ENCODE data around the gene PIK3C2A. TPM values are rescaled to one million over a fixed set of nuclear protein-coding genes. Genes with fewer than 3 reads are reported as not detected.

PIK3C2A gene
- total and polyA plus RNA-seq, 2 of the 13 experiments (the other 11 are each of a cell fraction or from before 2014, with no cell fraction given): 27.5 to 49.9 TPM

- intact Hi-C loops (cut with micrococcal nuclease; ENCODE audit: unreplicated experiment) (no loop called here), in situ Hi-C loops (cut with HindIII; ENCODE audit: extremely low pct_ligation_motif_present, low pct_unique_long_range_greater_than_20kb) (no loop called here)
- H4K20me1 ChIP-seq (ENCODE audit: insufficient read depth, low read length): peaks cover 17% of the 10 kb centered on the region
- H3K9ac ChIP-seq (ENCODE audit: insufficient read depth, low read depth, low read length): no peak overlapping the region
- POLR2A ChIA-PET: no interaction called here
- H3K4me3 ChIP-seq (replicated peaks in 1 of 3; ENCODE audit: insufficient read depth in 1 of 3, low read depth in 2 of 3, low read length in 3 of 3): no peak overlapping the region
- H3K36me3 ChIP-seq (replicated peaks in 1 of 2; ENCODE audit: control insufficient read depth in 1 of 2, insufficient read depth in 2 of 2, low read length in 2 of 2): peaks cover 5 to 31% of the 10 kb centered on the region in 2 experiments; a peak in 4 of 5 replicates
- 98% methylated on average over 3 of the region's 3 CpGs for WGBS (ENCODE audit: low lambda C conversion rate)
- TF ChIP-seq ZNF781 (CRISPR knock-in tag; IDR thresholded peaks at IDR 0.05; ENCODE audit: borderline replicate concordance, not compliant biosample characterization) (no peak), GTF3A (CRISPR knock-in tag; conservative IDR thresholded peaks at IDR 0.05) (no peak), ZNF17 (CRISPR knock-in tag; IDR thresholded peaks at IDR 0.05) (no peak), MTA1 (CRISPR knock-in tag; IDR thresholded peaks at IDR 0.05; ENCODE audit: borderline replicate concordance) (no peak), PAX8 (CRISPR knock-in tag; IDR thresholded peaks at IDR 0.05; ENCODE audit: borderline replicate concordance) (no peak), ZNF644 (CRISPR knock-in tag; IDR thresholded peaks at IDR 0.05; ENCODE audit: low read depth) (no peak), MBNL3 (CRISPR knock-in tag; conservative IDR thresholded peaks at IDR 0.05) (no peak), ZBTB8A (CRISPR knock-in tag; IDR thresholded peaks at IDR 0.05; ENCODE audit: borderline replicate concordance, low read depth) (no peak), FOXC1 (CRISPR knock-in tag; IDR thresholded peaks at IDR 0.05; ENCODE audit: borderline replicate concordance) (no peak), MLLT10 (CRISPR knock-in tag; IDR thresholded peaks at IDR 0.05) (no peak), ZNF766 (CRISPR knock-in tag; IDR thresholded peaks at IDR 0.05; ENCODE audit: borderline replicate concordance) (no peak)
- TF ChIP-seq, protein P1, sequence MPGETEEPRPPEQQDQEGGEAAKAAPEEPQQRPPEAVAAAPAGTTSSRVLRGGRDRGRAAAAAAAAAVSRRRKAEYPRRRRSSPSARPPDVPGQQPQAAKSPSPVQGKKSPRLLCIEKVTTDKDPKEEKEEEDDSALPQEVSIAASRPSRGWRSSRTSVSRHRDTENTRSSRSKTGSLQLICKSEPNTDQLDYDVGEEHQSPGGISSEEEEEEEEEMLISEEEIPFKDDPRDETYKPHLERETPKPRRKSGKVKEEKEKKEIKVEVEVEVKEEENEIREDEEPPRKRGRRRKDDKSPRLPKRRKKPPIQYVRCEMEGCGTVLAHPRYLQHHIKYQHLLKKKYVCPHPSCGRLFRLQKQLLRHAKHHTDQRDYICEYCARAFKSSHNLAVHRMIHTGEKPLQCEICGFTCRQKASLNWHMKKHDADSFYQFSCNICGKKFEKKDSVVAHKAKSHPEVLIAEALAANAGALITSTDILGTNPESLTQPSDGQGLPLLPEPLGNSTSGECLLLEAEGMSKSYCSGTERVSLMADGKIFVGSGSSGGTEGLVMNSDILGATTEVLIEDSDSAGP (CRISPR knock-in tag; IDR thresholded peaks at IDR 0.05; ENCODE audit: borderline replicate concordance): no peak
- no peaks in the 10 kb centered on the region for H3K27me3 ChIP-seq (ENCODE audit: control insufficient read depth in 1 of 2, insufficient read depth in 2 of 2, low read length in 2 of 2)
- ATAC-seq (no peak), FAIRE-seq (no peak), DNase-seq (ENCODE audit: low spot score) (no peak)
- peaks cover 77% of the 10 kb centered on the region for H3K79me2 ChIP-seq (ENCODE audit: insufficient read depth, low read length)
- CTCF ChIA-PET (ENCODE audit: low intra/inter-chr PET ratio, low total read pairs): no interaction called here
- BruUV-seq (replicated peaks): no TSS peak
- H2AFZ ChIP-seq (ENCODE audit: low read length): no peak overlapping the region
- no peaks in the 10 kb centered on the region for H3K9me3 ChIP-seq (ENCODE audit: low read length)
- H3K4me1 ChIP-seq (ENCODE audit: insufficient read depth, low read length): no peaks in the 10 kb centered on the region
- no peak overlapping the region for H3K4me2 ChIP-seq (ENCODE audit: low read depth, low read length)
- H3K27ac ChIP-seq (ENCODE audit: extremely low read length, insufficient read depth, low read length): no peak overlapping the region
These were observed 20.7 kb downstream of the PIK3C2A start for GRCh38 chr11:17186932-17187692.

Data from HepG2 (cell line).